Dedifferentiated amniotic fluid mesenchymal stem cell (primary cell): ENCODE results near the gene TIGD3.

ENCODE experiments used
- DNase-seq: peaks from one replicate; pipeline ENCODE4 v3.0.0-alpha.2; 2016; ENCODE audit errors: extremely low spot score

Gene TIGD3

DNA sequence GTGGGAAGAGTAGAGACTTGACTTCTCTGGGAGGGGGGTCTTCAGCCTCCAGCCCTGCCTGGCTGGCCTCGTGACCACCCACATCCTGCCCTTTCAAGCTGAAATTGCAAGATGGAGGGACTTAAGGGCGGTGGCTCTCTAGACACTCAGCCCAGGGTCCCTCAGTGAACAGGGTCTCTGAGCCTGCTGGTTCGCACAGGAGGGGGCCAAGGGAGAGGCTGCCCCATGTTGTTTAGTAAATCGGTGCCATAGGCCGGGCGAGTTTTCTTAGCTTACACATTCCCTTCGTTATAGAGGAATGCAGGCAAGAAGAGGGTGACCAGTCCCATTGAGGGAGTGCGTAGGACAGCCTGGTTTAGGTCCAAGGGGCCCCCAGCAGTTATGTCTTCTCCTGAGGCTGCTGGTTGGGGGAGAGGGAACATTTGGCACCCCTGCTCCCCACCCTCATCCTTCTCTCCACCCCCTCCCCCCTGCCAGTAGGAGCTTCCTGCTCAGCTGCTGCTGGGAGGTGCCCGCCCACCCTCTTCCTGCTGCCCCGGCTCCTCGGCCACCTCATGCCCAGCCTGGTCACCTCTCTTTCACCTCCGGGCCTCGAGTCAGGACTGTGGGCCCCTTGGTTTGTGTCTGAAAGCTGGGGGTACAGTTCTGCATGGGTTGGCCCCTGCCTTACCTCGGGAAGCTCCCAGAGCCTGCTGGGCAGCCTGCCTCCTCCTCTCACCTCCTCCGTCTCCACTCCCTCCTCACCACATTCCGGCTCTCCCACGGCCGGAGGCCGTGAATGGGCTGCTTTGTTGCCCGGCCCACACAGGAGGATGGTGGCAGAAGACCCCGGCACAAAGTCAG is 35.8 kb downstream of the TIGD3 start:
- no peak for DNase-seq

DNA sequence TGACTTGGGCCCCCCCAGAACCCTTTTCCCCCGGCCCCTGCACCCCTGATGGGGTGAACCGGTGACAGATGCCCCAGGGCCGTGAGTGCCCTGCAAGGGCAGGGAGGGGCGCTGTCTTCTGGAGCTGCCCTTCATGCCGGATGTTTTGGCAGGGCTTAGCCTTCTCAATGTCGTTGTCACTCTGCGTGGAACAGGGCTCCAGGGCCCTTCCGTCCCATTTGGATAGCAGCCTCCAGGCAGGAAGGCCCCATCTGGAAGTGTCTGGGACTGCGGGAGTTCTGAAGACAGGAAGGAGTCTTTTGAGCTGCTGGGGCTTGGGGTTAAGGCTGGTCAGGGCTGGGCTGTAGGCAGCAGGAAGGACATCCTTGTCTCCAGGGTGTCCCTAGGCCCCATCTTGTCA is 36.4 kb downstream of the TIGD3 start:
- no peak for DNase-seq

DNA sequence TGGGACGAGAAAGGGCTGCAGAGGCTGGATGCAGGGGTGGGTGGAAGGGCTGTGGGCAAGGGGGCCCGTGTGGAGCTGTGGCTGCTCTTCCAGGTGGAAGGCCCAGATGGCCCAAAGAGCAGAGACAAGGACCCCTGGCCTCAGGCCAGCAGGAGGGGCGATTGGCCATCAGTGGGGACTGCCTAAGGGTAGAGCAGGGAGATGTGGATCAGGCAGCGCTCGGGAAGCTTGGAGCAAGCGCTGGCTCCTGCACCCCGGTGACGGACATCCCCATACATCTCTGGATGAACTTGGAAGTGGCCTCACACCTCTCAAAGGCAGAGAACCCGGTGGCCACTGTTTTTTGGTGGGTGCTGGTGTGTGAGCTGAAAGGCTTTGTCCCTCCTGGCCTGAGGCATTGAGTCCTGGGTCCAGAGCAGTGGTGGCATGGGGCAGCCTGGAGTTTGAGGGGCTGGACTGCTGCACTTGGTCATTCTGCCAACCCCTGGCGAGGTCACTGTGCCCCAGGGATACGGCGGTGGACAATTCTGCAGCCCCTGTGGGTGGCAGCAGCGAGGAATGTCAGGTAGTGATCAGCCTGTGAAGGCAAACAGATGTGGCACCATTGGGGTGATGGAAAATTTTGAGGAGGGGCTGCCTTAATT is 37.8 kb downstream of the TIGD3 start:
- no peak for DNase-seq

DNA sequence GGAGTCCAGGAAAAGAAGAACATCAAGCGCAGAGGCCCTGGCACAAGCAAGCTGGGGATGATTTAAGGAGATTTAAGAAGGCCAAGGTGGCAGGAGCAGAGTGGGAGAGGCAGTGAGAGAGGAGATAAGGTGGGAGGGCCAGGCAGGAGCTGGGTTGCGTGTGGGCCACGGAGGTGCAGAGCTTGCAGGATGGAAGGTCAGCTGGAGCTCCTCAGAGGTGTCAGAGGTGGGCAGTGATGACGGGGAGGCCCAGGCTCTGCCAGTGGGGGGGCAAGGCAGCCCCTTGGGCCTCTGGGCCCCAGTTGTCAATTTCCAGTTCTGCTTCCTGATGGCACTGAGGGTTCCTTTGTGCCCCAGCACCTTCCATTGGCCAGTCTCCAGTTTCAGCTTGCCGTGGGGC is 38.3 kb downstream of the TIGD3 start:
- no peak for DNase-seq

DNA sequence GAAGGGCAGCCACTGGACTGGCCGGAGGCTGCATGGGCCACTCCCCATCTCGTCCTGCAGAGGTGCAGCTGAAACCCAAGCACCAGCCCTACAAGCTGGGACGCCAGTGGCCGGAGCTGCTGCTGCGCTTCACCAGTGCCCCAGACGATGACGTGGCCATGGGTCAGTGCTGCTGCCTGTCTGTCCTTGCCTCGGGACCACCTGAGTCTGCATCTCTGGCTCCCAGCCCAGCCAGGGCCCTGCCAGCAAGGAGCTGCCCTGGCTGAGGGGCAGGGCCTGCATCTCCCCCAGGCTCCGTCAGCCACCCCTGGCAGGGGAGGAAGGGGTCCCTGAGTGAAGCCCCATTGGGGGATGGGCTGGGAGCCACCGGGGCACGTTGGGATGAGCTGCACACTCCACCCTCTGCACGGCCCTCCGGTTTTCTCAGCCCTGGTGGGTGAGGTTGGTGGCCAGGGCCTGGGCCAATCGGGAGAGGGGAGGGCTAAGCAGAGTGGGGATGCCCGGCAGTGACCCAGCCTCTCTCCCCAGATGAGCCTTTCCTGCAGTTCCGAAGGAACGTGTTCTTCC is 39.0 kb downstream of the TIGD3 start:
- DNase-seq, result no peak

DNA sequence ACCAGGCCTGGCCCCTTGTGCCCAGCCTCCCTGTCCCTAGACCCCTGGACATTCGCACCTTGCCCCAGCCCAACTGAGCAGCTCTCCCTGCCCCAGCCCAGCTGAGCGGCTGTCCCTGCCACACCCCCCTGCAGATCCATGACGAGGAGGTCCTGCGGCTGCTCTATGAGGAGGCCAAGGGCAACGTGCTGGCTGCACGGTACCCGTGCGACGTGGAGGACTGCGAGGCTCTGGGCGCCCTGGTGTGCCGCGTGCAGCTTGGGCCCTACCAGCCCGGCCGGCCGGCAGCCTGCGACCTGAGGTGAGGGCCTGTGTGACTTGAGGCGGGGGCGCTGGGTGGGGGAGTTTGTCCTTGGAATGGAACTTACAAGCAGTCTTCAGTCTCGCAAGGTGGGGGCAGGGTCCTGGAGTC is 39.6 kb downstream of the TIGD3 start:
- DNase-seq, result no peak

DNA sequence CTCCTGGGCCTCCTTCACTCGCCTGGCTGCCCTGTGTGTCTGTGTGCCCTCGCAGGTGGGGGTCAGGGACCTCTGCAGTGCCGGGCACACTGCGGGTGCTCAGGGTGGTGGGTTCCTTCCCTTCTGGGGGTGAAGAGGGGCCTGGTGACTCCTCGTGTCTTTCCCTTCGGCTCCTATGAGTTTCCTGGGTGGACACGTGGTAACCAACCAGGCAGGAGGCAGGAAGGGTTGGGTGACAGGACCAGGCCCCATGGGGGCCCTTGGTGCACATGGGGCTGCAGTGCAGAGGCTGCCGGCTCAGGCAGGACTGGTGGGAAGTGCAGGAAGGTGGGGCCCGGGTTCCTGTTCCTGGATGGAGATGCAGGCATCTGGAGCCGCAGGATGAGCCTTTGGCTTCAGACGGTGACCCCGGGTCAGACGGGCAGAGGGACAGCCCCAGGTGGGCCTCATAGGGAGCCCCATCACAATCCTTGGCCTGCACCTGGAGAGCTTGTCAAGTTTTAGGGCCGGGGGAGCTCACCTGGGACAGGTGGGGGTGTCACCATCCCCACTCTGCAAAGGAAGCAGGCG is 41.5 kb downstream of the TIGD3 start:
- DNase-seq, result no peak

DNA sequence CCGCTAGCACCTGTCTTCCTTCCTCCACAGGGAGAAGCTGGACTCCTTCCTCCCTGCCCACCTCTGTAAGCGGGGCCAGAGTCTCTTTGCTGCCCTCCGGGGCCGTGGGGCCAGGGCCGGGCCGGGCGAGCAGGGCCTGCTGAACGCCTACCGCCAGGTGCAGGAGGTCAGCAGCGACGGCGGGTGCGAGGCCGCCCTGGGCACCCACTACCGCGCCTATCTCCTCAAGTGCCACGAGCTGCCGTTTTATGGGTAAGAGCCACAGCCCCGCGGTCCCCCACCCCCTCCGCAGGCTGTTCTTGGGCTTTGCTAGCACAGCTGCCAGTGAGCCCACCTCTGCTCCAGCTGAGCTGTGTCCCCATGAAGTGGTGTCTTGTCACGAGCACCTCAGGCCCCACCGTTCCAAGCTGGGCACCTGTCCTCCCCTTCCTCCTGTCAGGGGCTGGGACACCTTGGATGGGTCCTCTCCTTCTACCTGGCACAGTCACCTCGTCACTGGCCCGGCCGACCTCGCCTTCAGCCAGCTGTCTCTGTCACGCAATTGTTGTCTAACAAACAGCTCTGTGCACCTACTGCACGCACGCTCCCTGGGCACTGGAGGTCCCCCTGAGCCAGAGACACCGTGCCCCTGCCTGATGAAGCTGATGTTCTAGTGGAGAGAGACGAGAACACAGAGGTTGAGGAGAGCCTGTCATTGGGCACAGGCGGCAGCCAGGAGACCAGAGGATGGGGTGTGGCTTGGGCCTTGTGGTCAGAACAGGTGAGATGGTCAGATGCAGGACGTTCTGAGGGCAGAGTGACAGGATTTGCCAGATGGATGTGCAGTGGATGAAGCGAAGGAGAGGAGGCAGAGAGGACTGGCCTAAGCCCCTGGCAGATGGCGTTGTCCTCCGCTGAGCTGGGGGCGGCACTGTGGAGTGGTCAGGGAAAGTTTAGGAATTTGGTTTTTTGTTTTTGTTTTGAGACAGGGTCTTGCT is 42.5 kb downstream of the TIGD3 start:
- DNase-seq, result no peak

DNA sequence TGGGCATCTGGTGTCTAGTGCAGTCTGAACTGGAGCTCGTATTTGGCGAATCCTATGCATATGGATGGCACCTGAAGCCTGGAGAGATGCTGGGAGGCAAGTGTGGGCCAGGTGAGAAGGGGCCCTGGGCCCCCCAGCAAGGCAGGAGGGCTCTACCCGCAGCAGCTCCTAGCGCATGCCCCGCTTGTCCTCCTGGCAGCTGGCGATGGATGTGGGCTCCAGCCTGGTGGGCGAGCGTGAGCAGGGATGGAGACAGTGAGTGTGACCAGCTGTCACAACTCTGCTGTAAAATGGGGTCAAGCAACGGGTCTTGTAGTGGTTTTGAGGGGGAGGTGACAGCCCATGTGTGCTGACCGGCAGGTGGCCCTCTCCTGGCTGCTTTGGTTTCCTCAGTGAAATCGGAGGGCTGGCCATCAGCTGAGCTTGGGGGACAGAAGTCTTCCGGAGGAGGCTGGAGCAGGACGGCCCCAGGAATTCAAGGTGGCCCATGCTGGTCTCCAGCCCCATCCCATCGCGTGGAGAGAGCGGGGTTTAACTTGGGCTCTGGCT is 43.9 kb downstream of the TIGD3 start:
- no peak for DNase-seq

DNA sequence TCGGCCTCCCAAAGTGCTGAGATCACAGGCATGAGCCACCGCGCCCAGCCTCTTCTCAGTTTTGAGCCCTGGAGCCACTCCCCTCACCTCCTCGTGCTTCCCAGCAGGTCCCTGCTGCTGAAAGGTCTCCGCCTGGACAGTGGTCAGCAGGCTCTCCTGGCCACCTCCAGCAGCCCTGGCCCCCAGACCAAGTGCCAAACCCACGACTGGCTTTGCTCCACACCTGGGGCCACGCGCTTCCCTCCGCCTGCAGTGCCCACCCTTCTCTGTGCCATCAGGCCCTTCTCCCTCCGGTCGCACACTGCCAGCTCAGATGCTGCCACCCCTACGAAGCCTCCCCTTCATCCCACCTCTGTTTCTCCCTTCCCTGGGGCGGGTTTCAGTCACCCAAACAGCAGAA is 44.7 kb downstream of the TIGD3 start:
- no peak for DNase-seq

DNA sequence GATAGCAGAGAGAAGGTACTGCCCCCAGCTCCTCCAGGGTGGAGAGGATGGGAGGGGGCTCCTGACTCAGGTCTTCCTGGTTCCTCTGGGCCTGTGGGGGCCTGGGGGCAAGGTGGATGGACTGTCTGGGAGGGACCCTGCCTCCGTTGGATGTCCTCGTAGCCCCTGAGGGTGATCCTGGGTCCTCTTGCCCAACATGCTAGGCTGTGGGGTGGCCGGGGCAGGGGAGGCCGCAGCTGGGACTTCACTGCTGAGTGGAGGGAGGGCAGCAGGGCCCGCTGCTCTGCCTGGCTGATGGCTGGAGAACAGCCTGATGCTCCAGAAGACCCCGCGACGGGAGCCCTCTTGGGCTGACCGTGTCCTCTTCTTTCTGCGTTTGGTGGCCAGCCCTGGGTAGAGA is 45.3 kb downstream of the TIGD3 start:
- no peak for DNase-seq

DNA sequence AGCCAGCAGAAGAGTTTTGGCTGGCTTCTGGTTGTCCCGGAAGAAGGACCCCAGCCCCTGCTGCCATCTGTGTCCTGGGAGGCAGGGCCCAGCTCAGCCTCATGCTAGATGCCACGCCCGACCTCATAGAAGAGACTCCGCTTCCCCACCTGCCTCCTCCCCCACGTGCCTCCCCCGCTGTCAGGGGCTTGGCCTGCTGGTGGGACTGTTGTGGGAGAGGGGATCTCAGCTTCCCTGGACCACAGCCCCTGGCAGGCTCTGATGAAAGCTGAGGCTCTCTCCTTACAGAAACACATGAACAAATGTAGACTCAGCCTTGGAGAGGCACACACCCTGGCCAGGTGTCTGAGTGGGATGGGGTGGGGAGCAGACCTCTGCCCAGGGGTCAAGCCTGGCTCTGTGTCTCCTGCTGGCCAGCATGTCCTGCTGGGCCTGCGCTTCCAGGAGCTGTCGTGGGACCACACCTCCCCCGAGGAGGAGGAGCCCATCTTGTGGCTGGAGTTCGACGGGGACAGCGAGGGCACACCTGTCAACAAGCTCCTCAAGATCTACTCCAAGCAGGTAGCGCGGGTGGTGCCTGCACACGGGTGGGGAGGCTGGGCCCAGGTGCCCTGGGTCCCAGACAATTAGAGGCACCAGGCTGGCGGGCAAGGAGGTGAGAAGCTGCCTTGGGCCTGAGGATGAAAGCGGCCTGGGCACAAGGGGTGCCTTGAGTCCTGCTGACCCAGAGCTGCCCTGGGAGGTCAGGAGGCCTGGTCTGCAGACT is 45.9 kb downstream of the TIGD3 start:
- no peak for DNase-seq

DNA sequence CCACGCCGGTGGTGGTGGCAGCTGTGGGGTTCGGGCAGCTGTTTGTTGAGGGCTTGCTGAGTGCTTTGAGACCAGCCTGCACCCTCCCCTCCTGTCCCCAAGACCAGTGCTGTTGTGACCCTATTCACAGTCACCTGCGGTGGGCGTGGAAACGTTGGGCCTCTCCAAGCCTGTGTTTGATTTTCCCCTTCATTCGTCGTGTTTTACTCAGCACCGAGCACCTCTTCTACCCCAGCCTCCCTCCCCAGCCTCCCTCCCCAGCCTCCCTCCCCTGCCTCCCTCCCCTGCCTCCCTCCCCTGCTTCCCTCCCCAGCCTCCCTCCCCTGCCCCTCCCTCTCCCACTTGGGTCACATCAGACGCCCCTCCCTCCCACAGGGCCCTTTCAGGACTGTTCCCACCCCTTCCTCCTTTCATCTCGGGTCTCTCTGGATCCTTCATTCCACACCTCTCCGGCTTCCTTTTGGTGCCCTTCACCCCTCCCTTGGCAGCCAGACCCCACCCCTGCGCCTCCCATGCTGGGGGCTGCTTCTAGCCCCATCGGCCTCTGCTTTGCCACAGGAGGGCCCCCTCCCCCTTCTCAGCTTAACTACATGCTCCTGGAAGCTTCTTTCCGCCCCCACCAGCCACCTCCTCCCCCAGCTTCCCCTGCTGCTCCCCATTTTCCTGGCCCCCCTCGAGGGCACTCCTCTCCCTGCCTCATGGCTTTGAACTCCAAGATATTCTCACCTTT is 46.7 kb downstream of the TIGD3 start:
- DNase-seq, result no peak

DNA sequence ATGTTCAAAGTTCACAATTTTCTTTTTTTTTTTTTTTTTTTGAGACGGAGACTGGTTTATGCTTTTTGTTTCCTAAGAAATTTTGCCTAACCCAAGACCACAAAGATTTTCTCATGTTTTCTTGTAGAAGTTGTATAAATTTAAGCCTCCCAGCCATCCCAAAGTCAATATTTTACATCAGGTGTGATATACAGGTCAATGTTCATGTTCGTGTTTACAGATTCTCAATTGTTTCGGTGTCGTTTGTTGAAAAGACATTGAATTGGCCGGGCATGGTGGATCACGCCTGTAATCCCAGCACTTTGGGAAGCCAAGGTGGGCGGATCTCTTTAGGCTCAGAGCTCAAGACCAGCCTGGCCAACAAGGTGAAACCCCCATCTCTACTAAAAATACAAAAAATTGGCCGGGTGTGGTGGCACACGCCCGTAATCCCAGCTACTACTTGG is 47.3 kb downstream of the TIGD3 start:
- DNase-seq, result no peak

DNA sequence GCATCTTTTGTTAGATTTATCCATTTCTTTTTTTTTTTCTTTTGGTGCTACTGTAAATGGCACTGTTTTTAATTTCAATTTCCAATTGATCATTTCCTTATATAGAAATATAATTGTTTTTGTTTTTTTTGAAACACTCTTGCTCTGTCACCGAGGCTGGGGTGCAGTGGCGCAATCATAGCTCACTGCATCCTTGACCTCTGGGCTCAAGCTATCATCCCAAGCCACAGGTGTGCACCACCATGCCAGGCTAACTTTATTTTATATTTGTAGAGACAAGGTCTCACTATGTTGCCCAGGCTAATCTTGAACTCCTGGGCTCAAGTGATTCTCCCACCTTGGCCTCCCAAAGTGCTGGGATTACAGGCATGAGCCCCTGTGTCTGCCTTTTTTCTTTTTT is 48.2 kb downstream of the TIGD3 start:
- no peak for DNase-seq

DNA sequence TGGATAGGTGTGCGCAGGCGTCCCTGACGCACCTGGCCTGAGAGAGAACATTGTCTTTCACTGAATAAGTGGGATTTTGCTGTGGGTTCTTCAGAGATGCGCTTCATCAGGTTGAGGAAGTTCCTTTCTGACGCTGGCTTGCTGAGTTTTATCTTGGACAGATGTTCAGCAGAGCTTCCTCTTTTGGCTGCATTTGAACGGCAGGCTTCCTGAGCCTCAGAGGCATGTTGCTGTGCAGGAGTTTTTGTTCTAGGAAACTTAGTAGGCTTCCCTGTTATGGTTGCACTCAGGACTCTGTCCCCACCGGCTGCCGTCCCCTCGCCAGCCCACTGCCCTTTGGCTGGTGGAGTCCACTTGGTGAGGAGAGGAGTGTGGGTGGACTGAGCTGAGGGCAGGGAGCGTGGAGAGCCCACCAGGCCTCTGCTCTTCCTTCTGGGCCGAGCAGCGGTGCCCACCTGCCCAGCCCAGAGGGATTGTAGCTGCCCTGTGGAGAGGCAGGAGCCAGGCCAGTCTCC is 49.1 kb downstream of the TIGD3 start:
- no peak for DNase-seq

DNA sequence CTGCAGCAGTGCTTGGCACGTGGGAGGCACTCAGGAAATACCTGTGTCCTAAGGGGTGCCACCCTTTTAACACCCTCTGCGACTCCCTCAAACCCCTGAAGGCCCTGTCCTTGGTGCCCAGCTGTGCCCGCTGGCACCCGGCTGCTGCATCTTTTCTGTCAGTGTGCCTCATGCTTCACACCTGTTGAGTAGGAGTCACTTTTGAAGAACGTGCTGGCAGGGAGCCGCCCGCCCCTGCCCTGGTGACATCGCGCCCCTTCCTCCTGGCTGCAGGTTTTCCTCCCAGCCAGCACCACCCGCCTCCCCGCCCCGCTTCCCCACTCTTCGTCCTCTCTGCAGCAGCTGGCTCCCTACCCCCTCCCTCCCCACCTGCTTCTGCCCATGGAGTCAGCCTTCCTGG is 49.7 kb downstream of the TIGD3 start:
- no peak for DNase-seq

DNA sequence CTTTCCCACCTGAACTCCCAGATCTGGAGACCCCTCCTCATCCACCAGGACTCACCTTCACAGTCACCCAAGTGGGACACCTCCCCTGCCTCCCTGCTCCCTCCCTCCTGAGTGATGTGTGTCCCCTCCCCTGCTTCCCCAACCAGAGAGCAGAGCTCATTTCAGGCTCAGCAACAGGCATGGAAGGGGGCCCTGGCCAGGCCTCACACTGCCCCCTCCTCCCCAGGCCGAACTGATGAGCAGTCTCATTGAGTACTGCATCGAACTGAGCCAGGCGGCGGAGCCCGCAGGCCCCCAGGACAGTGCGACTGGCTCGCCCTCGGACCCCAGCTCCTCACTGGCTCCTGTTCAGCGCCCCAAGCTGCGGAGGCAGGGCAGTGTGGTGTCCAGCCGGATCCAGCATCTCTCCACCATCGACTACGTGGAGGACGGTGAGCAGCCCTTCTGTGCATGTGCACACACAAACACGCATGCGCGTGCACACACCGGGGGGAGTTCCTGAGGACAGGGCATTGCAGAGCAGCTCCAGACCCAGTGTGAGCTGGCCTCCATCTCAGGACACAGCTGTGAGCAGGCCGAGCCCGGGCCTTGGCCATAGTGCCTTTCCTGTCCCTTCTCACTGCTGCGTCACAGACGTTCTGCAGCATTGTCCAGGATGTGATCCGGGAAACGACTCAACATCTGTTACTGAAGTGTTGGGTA is 50.2 kb downstream of the TIGD3 start:
- no peak for DNase-seq
